Transverse colon (tissue), 3 donors: ENCODE results near the gene NOP53.

Experiments
- EP300 ChIP-seq: sonication (generic); formaldehyde crosslinking; IDR thresholded peaks from one replicate; pipeline ENCODE4 v1.6.1; 2017; ENCODE audit warnings: antibody characterized with exemption, low read depth
- POLR2A ChIP-seq: fragments of 450-650 bp; IDR thresholded peaks from one replicate; pipeline ENCODE4 v1.6.1; 2016; ENCODE audit warnings: antibody characterized with exemption, mild to moderate bottlenecking, moderate library complexity
- TF ChIP-seq, protein P1 (sequence below), 5 experiments: fragments of 200-600 bp in 3 of 5; fragments of 450-650 bp in 2 of 5; sonication (generic) in 3 of 5; IDR thresholded peaks; 1 replicate in 2 of 5; 2 replicates in 3 of 5; pipeline ENCODE4 v1.5.1; 2016 to 2017; ENCODE audit warnings: antibody characterized with exemption in 5 of 5, inconsistent platforms in 3 of 5, mild to moderate bottlenecking in 2 of 5, moderate library complexity in 1 of 5

GRCh38 chr19:47707135-47707925 is 38.0 kb upstream of the NOP53 start:
- TF ChIP-seq EP300 (no peak), POLR2A (no peak)
- TF ChIP-seq, protein P1, sequence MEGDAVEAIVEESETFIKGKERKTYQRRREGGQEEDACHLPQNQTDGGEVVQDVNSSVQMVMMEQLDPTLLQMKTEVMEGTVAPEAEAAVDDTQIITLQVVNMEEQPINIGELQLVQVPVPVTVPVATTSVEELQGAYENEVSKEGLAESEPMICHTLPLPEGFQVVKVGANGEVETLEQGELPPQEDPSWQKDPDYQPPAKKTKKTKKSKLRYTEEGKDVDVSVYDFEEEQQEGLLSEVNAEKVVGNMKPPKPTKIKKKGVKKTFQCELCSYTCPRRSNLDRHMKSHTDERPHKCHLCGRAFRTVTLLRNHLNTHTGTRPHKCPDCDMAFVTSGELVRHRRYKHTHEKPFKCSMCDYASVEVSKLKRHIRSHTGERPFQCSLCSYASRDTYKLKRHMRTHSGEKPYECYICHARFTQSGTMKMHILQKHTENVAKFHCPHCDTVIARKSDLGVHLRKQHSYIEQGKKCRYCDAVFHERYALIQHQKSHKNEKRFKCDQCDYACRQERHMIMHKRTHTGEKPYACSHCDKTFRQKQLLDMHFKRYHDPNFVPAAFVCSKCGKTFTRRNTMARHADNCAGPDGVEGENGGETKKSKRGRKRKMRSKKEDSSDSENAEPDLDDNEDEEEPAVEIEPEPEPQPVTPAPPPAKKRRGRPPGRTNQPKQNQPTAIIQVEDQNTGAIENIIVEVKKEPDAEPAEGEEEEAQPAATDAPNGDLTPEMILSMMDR (IDR thresholded peaks at IDR 0.05), result peak; percentile 81 to 88 (median 83)
